HG02885 (cell line): ENCODE results near the gene DLL4.
"Not testable (repeated sequence)": the region's sequence is repeated elsewhere in the genome, so short reads cannot be mapped to it uniquely, and the experiment has no call there.

Experiments
- ATAC-seq: cut with Tn5 transposase; IDR thresholded peaks from one replicate; pipeline ENCODE4 v1.9.1; 2021; ENCODE audit warnings: mild to moderate bottlenecking; ENCODE audit not compliant: unreplicated experiment, poor library complexity

Gene DLL4

GRCh38 chr15:40957041-40957555 lies 28.0 kb downstream of the DLL4 start:
- ATAC-seq: no peak

GRCh38 chr15:40957581-40958051 lies 28.5 kb downstream of the DLL4 start:
- ATAC-seq: no peak

- no peak for ATAC-seq
These were observed 29.0 kb downstream of the DLL4 start for GRCh38 chr15:40958146-40958545.

GRCh38 chr15:40958723-40959122 lies 29.6 kb downstream of the DLL4 start:
- no peak for ATAC-seq

DNA sequence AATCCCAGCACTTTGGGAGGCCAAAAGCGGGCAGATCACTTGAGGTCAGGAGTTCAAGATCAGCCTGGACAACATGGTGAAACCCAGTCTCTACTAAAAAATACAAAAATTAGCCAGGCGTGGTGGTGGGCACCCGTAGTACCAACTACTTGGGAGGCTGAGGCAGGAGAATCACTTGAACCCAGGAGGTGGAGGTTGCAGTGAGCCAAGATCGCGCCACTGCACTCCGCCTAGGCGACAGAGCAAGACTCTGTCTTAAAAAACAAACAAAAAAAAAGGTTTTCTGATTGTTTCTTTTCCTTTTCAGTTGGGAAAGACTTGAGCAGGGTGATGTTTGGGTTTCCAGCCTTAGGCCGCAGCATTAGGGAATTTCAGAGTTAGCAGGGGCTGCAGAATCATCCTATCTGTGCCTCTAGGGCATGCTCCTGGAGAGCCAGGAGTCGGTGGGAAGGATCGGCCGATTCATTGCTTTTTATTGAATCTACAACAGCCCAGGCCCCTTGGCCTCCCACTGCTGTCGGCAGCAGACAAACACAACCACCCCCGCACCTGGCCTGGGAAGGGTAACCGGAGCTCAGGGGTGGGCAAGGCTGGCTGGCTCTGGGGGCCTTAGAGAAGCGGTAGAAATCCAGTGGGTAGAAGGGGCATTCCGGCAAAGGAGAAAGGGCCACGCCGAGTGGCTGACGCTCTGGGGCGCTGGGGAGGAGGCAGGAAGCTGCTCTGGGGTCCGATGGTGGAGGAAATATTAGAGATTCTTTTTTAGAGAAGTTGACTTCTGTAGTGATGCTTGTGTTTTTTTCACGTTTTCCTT lies 30.4 kb downstream of the DLL4 start:
- no peak for ATAC-seq

DNA sequence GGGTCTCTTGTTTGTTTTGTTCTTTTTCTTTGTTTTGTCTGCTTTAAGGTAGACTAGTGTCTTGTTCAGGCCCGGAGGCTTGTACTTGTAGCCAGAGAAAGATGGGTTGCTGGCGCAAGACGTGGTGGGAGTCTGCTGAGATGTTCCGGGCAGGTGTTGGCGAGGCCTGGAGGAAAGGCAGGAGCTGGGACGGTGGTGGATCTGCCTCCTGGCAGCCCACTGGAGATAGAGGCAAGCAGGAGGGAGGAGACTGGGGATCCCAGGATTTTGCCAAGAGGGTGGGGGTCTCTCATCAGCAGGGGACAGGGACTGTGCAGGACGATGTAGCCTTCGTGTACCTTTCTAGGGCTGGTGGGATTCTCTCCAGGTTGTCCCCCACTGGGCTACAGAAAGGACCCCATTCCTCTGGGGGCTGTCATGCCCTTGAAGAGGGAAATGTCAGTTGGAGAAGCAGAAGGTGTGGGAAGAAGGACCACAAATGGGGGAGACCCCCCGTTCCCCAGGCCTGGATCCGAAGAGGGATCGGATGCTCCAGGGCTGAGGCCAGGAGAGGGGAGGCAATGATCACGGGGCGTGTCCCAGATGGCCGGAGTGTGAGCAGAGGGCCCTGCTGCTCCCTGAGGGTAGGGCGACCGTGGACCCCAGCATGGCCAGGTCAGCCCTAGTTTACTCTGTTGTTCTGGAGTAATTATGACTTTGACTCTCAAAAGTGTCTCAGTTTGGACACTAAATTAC lies 31.2 kb downstream of the DLL4 start:
- no peak for ATAC-seq

DNA sequence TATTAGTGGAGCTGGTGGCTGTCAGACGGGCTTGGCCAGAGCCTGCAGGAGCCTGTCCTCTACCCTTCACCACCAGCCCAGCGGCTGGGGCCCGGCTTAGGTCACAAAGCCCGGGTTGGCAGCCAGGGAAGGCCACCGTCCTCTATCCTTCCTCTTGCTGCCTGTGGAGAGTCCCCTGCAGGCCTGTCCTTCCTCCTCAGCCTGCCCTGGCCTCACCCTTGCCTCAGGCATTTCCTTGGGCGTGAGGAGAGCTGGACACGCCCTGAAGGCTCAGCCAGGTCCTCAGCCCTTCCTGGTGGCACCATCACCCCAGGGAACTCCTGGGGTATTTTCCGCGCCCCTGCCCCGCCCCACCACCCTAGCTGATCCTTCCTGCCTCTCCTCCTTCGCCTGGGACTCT lies 31.8 kb downstream of the DLL4 start:
- no peak for ATAC-seq

DNA sequence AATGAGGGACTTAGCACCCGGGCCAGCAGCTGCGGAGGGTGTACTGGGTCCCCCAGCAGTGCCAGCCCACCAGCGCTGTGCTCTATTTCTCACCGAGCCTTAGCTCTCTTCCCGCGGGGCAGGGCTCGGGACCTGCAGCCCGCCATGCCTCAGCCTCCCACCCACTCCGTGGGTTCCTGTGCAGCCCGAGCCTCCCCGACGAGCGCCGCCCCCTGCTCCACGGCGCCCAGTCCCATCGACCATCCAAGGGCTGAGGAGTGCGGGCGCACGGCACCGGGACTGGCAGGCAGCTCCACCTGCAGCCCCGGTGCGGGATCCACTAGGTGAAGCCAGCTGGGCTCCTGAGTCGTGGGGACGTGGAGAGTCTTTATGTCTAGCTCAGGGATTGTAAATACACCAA lies 32.6 kb downstream of the DLL4 start:
- not testable (repeated sequence) for ATAC-seq

DNA sequence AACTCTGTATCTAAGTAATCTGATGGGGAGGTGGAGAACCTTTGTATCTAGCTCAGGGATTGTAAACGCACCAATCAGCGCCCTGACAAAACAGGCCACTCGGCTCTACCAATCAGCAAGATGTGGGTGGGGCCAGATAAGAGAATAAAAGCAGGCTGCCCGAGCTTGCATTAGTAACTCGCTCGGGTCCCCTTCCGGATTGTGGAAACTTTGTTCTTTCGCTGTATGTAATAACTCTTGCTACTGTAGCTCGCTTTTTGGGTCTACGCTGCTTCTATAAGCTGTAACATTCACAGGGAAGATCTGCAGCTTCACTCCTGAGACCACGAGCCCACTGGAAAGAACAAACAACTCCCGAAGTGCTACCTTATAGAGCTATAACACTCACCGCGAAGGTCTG lies 33.2 kb downstream of the DLL4 start:
- ATAC-seq: not testable (repeated sequence)

GRCh38 chr15:40963201-40963600 lies 34.1 kb downstream of the DLL4 start:
- no peak for ATAC-seq

GRCh38 chr15:40964006-40964405 lies 34.9 kb downstream of the DLL4 start:
- ATAC-seq: no peak

DNA sequence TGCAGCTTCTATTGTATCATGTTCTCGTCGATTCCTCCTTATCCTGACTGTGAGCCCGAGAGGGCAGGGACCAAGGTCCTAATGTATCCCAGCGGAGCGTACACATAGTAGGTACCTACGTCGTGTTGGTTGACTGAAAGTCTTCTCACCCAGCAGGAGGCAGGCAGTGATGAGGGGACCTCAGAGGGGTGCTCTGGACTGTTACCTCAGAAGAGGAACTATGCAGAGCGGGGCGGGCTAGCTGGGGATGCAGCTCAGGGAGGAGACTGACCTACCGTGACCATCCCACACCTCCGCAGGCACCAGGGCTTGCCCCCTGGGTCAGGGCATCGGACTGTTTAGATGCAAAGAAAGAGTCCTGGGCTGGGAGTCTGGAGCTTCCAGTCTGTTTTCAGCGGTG lies 35.5 kb downstream of the DLL4 start:
- ATAC-seq: no peak

DNA sequence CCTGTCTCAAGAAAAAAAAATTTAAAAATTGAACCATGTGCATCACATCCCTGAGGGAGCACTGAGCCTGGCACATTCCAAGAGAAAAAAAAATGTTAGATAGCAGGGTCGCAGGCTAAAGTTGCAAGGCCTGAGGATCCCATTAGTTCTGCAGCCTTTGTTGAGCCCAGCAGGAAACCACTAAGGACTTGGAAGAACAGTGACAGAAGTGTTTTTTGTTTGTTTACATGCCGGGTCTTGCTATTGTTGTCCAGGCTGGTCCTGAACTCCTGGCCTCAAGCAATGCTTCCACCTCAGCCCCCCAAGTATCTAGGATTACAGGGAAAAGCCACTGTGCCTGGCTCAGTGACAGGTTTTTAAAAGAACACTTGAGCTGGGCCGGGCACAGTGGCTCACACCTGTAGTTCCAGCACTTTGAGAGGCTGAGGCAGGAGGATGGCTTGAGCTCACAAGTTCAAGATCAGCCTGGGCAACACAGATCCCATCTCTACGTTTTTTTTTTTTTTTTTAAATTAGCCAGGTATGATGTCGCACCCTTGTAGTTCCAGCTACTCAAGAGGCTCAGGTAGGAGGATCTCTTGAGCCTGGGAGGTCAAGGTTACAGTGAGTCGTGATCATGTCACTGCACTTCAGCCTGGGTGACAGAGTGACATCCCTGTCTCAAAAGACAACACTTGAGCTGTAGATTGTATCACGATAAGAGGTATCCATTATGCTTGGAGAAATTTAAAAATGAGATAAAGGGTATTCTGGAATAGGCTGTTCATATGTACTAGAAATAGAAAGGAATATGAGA lies 39.3 kb downstream of the DLL4 start:
- ATAC-seq: no peak

DNA sequence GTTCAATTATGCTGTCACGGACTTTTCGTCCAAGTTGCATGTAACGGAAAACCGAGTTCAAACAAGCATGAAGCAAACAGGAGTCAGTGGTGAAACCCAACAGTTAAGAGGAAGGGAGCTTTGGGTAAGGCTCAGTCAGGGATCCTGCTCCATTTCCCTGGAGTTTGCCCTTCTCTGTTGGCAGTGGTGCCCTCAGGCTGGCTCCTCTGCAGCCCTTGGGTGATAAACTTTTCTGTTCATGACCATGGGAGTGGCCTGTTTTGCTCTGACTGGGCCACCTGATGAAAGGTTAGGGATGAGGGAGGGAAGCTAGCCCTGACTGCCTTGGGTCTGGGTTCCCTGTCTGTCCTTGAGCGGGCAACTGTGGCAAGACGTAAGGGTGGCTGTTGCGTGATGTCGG lies 40.2 kb downstream of the DLL4 start:
- no peak for ATAC-seq

DNA sequence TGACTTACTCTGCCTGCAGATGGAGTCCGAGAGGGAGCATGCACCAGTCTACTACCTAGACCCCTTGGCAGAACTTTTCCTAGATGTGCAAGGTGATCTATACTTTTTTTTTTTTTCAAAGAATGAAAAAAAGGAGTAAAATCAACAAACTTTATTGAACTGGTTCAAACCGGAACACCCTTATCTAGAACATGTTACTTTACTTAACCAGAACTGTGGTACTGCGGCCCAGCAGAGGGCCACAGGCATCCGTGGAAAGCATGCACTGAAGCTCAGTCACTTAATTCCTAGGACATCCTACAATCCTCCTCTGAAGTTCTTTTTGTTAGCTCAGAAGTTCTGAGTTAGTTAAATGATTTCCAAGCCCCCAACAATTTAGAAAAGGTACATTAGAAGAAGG lies 45.7 kb downstream of the DLL4 start:
- ATAC-seq: no peak

- no peak for ATAC-seq
These were observed 47.7 kb downstream of the DLL4 start for GRCh38 chr15:40976819-40977218.

DNA sequence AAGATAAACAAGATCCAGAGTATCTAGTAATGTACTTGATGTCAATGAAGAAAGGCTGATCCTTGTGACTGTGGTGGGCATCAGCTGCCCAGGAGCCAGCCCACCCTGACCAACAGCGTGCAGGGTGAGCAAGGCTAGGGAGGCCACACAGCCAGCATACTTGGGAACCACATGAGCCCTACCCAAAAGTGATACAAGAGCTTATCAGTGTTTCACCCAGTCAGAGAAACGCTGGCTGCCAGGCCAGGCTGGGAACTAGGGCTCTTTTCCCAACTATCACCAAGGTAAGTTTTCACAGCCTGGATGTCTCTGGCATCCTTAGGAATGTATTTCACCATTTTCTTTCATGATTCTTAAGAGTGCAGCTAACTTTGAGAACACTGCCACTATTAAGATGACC lies 49.0 kb downstream of the DLL4 start:
- ATAC-seq: no peak

- no peak for ATAC-seq
These were observed 49.4 kb downstream of the DLL4 start for GRCh38 chr15:40978562-40978961.

- ATAC-seq: no peak
These were observed 52.0 kb downstream of the DLL4 start for GRCh38 chr15:40981186-40981585.

- no peak for ATAC-seq
These were observed 53.7 kb downstream of the DLL4 start for GRCh38 chr15:40982855-40983254.

GRCh38 chr15:40984406-40984805 lies 55.3 kb downstream of the DLL4 start:
- ATAC-seq: no peak
